Endothelial cell of umbilical vein (primary cell): ENCODE measurements around the gene ACOX3. TPM values are rescaled to one million over a fixed set of nuclear protein-coding genes. Genes with fewer than 3 reads are reported as not detected.
A peak's percentile ranks its signal among the peaks of the same experiment; 100 is the strongest.

Experiments used
- Bru-seq: library from RNA; stranded (reverse); fragments of 400-500 nt; gene quantifications from one replicate; lab custom pipeline; 2021; lab: Mats Ljungman, UMichigan
- BruChase-seq, 2 experiments: library from RNA; stranded (reverse); fragments of 400-500 nt; gene quantifications; one replicate each; lab custom pipeline; 2021; lab: Mats Ljungman, UMichigan
- BruUV-seq: library from RNA; stranded (reverse); fragments of 400-500 nt; replicated peaks from 2 replicates; lab custom pipeline; 2021; lab: Mats Ljungman, UMichigan
- CTCF ChIA-PET: fragments of 300-600, 350-600 bp; sonication (Branson Sonifier 250); formaldehyde crosslinking; loops from one replicate; lab custom pipeline; 2021; ENCODE audit warnings: antibody characterized with exemption, inconsistent platforms; lab: Charles Lee
- POLR2A ChIA-PET: fragments of 300-600, 350-600 bp; sonication (Branson Sonifier 250); formaldehyde crosslinking; loops from one replicate; lab custom pipeline; 2021; ENCODE audit warnings: antibody characterized with exemption, inconsistent platforms; lab: Charles Lee
- DNase-seq: peaks from one replicate; pipeline ENCODE4 v3.0.0-alpha.2; 2011; ENCODE audit warnings: low read depth, low spot score
- FAIRE-seq: peaks from 2 replicates; lab custom pipeline; 2011; peaks lifted over from hg19 to GRCh38; lab: Jason Lieb, UNC
- H2AFZ ChIP-seq: 2 replicates; pipeline ENCODE4 v1.6.0; 2012; ENCODE audit warnings: low read depth, low read length, control low read depth, inconsistent platforms
- H3K27ac ChIP-seq: 2 replicates; pipeline ENCODE4 v1.5.1; 2011; ENCODE audit warnings: low read depth, mild to moderate bottlenecking, control low read depth, low read length, moderate library complexity; ENCODE audit not compliant: insufficient read depth
- H3K27me3 ChIP-seq, 2 experiments: 2 replicates each; pipeline versions ENCODE4 v1.6.0 to v1.6.1; 2011; ENCODE audit warnings: low read length in 2 of 2, mixed read lengths in 1 of 2; ENCODE audit not compliant: control insufficient read depth in 2 of 2, insufficient read depth in 2 of 2
- H3K36me3 ChIP-seq, 2 experiments: 2 replicates in 1 of 2; 3 replicates in 1 of 2; pipeline ENCODE4 v1.5.1; 2011; ENCODE audit warnings: low read length in 2 of 2, mild to moderate bottlenecking in 1 of 2, moderate library complexity in 1 of 2; ENCODE audit not compliant: control insufficient read depth in 2 of 2, insufficient read depth in 2 of 2; ENCODE audit errors: extremely low read depth in 1 of 2
- H3K4me1 ChIP-seq: 3 replicates; pipeline ENCODE4 v1.5.1; 2011; ENCODE audit warnings: mild to moderate bottlenecking, low read length; ENCODE audit not compliant: control insufficient read depth, insufficient read depth; ENCODE audit errors: extremely low read depth
- H3K4me2 ChIP-seq: 2 replicates; pipeline ENCODE4 v1.6.1; 2011; ENCODE audit warnings: low read length, control low read depth, mixed read lengths; ENCODE audit not compliant: insufficient read depth
- H3K4me3 ChIP-seq, 3 experiments: fragments of 200-600 bp in 1 of 3; sonication (generic), shearing (Covaris generic) in 1 of 3; replicated peaks in 1 of 3; 2 replicates each; pipeline ENCODE4 v1.5.1; 2011 to 2016; ENCODE audit warnings: control low read depth in 3 of 3, low read length in 3 of 3, mild to moderate bottlenecking in 2 of 3, inconsistent platforms in 1 of 3, low read depth in 1 of 3, moderate library complexity in 1 of 3; ENCODE audit not compliant: insufficient read depth in 1 of 3
- H3K79me2 ChIP-seq: 2 replicates; pipeline ENCODE4 v1.6.0; 2012; ENCODE audit warnings: low read length, inconsistent platforms; ENCODE audit not compliant: control insufficient read depth, insufficient read depth
- H3K9ac ChIP-seq: replicated peaks from 2 replicates; pipeline ENCODE3; 2011; ENCODE audit warnings: low read length, control low read depth; ENCODE audit not compliant: insufficient read depth; ENCODE audit errors: extremely low read depth
- H3K9me1 ChIP-seq: replicated peaks from 3 replicates; pipeline ENCODE4 v1.6.0; 2011; ENCODE audit warnings: mild to moderate bottlenecking, low read length; ENCODE audit not compliant: control insufficient read depth, insufficient read depth; ENCODE audit errors: extremely low read depth
- H3K9me3 ChIP-seq: replicated peaks from 2 replicates; pipeline ENCODE4 v1.5.1; 2012; ENCODE audit warnings: low read length, inconsistent platforms; ENCODE audit not compliant: control insufficient read depth, insufficient read depth
- H4K20me1 ChIP-seq: replicated peaks from 2 replicates; pipeline ENCODE3; 2011; ENCODE audit warnings: mild to moderate bottlenecking, low read length; ENCODE audit not compliant: control insufficient read depth, insufficient read depth; ENCODE audit errors: extremely low read depth
- CTCF ChIP-seq, 2 donors: IDR thresholded peaks; 1 replicate in 1 of 2; 2 replicates in 1 of 2; pipeline ENCODE4 v1.5.1; 2011; ENCODE audit warnings: low read length in 2 of 2, mild to moderate bottlenecking in 2 of 2, moderate library complexity in 2 of 2, control low read depth in 1 of 2, inconsistent platforms in 1 of 2, low read depth in 1 of 2; ENCODE audit not compliant: insufficient read depth in 1 of 2; ENCODE audit errors: extremely low read depth in 1 of 2
- EZH2 ChIP-seq: IDR thresholded peaks from 2 replicates; pipeline ENCODE4 v1.6.1; 2012; ENCODE audit warnings: borderline replicate concordance, low read depth, mild to moderate bottlenecking, moderate library complexity, low read length, inconsistent platforms; ENCODE audit not compliant: severe bottlenecking
- FOS ChIP-seq: IDR thresholded peaks from 2 replicates; pipeline ENCODE4 v1.6.1; 2011; ENCODE audit warnings: mild to moderate bottlenecking, low read length, moderate library complexity, borderline replicate concordance; ENCODE audit not compliant: insufficient read depth
- GATA2 ChIP-seq: IDR thresholded peaks from 2 replicates; pipeline ENCODE4 v1.7.0; 2011; ENCODE audit warnings: low read depth, mild to moderate bottlenecking, moderate library complexity, mixed read lengths, low read length; ENCODE audit not compliant: insufficient read length, insufficient read depth
- JUN ChIP-seq: IDR thresholded peaks from 2 replicates; pipeline ENCODE4 v1.6.1; 2011; ENCODE audit warnings: borderline replicate concordance, low read depth; ENCODE audit not compliant: insufficient read length, insufficient read depth
- MAX ChIP-seq: IDR thresholded peaks from 2 replicates; pipeline ENCODE4 v1.6.1; 2011; ENCODE audit not compliant: insufficient read depth, insufficient read length
- MYC ChIP-seq: IDR thresholded peaks from one replicate; pipeline ENCODE4 v1.6.1; 2011; ENCODE audit warnings: mild to moderate bottlenecking, low read depth, low read length
- POLR2A ChIP-seq: IDR thresholded peaks from 2 replicates; pipeline ENCODE4 v1.6.1; 2012; ENCODE audit warnings: low read depth, mild to moderate bottlenecking, control low read depth, low read length
- POLR2AphosphoS5 ChIP-seq: IDR thresholded peaks from 2 replicates; pipeline ENCODE4 v1.6.1; 2012; ENCODE audit warnings: low read depth, mild to moderate bottlenecking, control low read depth, low read length, moderate library complexity; ENCODE audit not compliant: insufficient read depth
- dilution Hi-C: fragments of 300-500 bp; cut with MboI; formaldehyde crosslinking; loops from one replicate; pipeline ENCODE4 v1.15.0; 2019; ENCODE audit warnings: low sequenced_read_pairs; ENCODE audit not compliant: extremely low pct_ligation_motif_present
- intact Hi-C: fragments of 100-400 bp; cut with micrococcal nuclease; formaldehyde crosslinking; loops from one replicate; pipeline ENCODE4 v1.10.0; 2022
- long read RNA-seq: library from polyadenylated mRNA; stranded (forward); transcript quantifications from one replicate; pipeline ENCODE4 v2.0.0, GENCODE V29; 2021
- polyA minus RNA-seq, 3 experiments: library from RNA; depleted of rRNA, polyadenylated mRNA; stranded (reverse); fragments of >200 nt; gene quantifications; 1 replicate in 1 of 3; 2 replicates in 2 of 3; pipeline ENCODE4 v1.2.3, GENCODE V29; 2011
- polyA plus RNA-seq, 4 experiments: library from polyadenylated mRNA; depleted of rRNA in 3 of 4; stranded (reverse) in 3 of 4; unstranded in 1 of 4; fragments of >200 nt; gene quantifications; 2 replicates each; pipeline versions ENCODE4 v1.2.1 to v1.2.3, GENCODE V29; 2011 to 2012; ENCODE audit warnings: missing spikeins in 1 of 4
- total RNA-seq: library from RNA; stranded (reverse); gene quantifications from 2 replicates; pipeline ENCODE4 v1.2.3, GENCODE V29; 2021

Gene ACOX3
- 25.6 and 26.3 TPM in 2 replicates for total RNA-seq
- 10.6 and 13.0 TPM in 2 replicates for polyA plus RNA-seq
- polyA plus RNA-seq (2011; cell fraction: cytosol; rRNA removed), result 10.6 and 11.2 TPM in 2 replicates
- 28.3 and 29.2 TPM in 2 replicates for polyA plus RNA-seq (2011; cell fraction: nucleus; rRNA removed)
- 22.9 and 25.7 TPM in 2 replicates for polyA plus RNA-seq (2012)
- polyA minus RNA-seq, result 10.0 and 11.8 TPM in 2 replicates
- polyA minus RNA-seq (2011; cell fraction: cytosol; rRNA and poly(A)+ RNA removed), result 1.1 TPM
- polyA minus RNA-seq (2011; cell fraction: nucleus; rRNA and poly(A)+ RNA removed), result 15.6 and 18.8 TPM in 2 replicates
- percentile 58 among the genes with signal in this experiment for Bru-seq, nascent RNA
- BruChase-seq, experiment 1, labeled RNA remaining after a 6-hour chase, result percentile 63 among the genes with signal in this experiment
- percentile 68 among the genes with signal in this experiment for BruChase-seq, experiment 2, labeled RNA remaining after a 2-hour chase
- long read RNA-seq, transcript ACOX3-203 (18 exons, 2,253 nt), result major isoform, 40 of 101 reads
- long read RNA-seq, partial matches to known transcripts, result 15 of 101 reads
- long read RNA-seq, other reads (novel, unspliced or antisense), result 39 of 101 reads

GRCh38 chr4:8440492-8441311 is at the start of gene ACOX3, which contains the start of gene TRMT44:
Gene ACOX3, minus strand, starts transcription at chr4:8440723. Its CDS starts 24,202 bp downstream, at chr4:8416521.
Gene TRMT44, plus strand, starts transcription at chr4:8440777. Its CDS starts 46 bp downstream, at chr4:8440823.
- Histone ChIP-seq H3K27me3 (no peaks in the 10 kb centered on the region), H2AFZ (peak within 1 kb of the TSS; percentile 93), H3K27ac (peak within 1 kb of the TSS; percentile 91), H3K4me1 (peaks cover 44% of the 10 kb centered on the region), H3K4me3 (peak within 1 kb of the TSS; percentile 71 to 97 (median 72)), H3K9me3 (no peaks in the 10 kb centered on the region), H4K20me1 (no peaks in the 10 kb centered on the region), H3K36me3 (peaks cover 0 to 4% of the 10 kb centered on the region in 2 experiments), H3K9ac (peak within 1 kb of the TSS; percentile 99), H3K4me2 (peak within 1 kb of the TSS; percentile 88), H3K9me1 (no peaks in the 10 kb centered on the region), H3K79me2 (peaks cover 58% of the 10 kb centered on the region)
- CTCF ChIA-PET, result interaction anchor here (0.6 to 1.5 kb wide), 2 partner anchors 12 to 13 kb away, joined by 4 to 6 read pairs; no protein-coding TSS in a partner anchor
- TF ChIP-seq JUN (peak; percentile 19), EZH2 (no peak), POLR2AphosphoS5 (peak; percentile 91), CTCF (IDR thresholded peaks at IDR 0.05; ENCODE audit: extremely low read depth in 1 of 2, insufficient read depth in 1 of 2, low read depth in 1 of 2, low read length in 2 of 2) (no peak), GATA2 (no peak), MAX (peak; percentile 58), POLR2A (peak; percentile 77), FOS (no peak), MYC (peak; percentile 42)
- intact Hi-C loops (loop anchor here (1.0 kb wide), 1 partner anchor 12 kb away; no protein-coding TSS in a partner anchor), dilution Hi-C loops (no loop called here)
- POLR2A ChIA-PET, result no interaction called here
- TSS peak; percentile 19 for BruUV-seq
- peak; percentile 96 for DNase-seq
- peak; percentile 96 for FAIRE-seq
